ENCODE results near the gene IL17REL.
A peak's percentile ranks its signal among the peaks of the same experiment; 100 is the strongest.
"Not testable (repeated sequence)": the region's sequence is repeated elsewhere in the genome, so short reads cannot be mapped to it uniquely, and the experiment has no call there.

IL17REL gene

DNA sequence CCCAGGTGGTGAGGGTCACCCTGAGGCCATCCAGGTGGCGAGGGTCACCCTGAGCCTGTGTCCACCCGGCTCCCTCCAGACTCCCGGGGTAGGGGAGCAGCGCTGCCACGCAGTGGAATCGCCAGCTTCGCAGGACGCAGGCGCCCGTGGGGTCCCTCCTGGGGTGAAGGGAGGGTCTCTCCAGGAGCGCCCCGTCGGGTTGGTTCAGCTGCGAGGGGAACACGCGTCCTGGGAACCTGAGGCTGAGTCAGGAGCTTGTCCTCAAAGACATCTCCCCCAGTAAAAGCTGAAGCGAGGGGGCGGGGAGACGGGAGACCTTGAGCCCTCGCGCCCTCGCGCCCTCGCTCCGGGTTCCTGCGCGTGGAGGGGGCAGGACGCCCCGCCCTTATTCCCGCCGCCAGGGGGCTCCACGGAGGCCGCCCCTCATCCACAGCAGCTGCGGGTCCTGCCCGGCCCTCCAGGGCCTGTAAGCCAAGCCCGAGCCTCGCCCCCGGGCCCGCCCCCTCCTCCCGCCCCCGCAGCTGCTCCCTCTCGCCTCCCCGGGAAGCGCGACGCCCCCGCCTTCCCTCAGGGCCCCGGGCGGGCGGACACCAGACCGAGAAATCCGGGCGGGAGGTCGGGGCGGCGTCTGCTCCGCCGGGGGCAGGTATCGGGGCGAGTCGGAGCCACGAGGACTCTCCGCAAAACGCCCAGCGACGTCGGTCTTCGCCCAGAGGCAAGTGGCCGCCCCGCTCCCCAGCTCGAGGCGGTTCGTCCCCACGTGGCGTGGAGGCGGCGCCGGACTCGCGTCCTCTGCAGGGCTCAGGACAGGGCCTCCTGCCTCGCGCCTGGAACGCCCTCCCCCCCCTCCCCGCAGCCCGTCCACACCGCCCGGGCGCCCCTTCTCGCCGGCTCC lies 29.2 kb downstream of the IL17REL start:
- DNase-seq: peak; percentile 62

DNA sequence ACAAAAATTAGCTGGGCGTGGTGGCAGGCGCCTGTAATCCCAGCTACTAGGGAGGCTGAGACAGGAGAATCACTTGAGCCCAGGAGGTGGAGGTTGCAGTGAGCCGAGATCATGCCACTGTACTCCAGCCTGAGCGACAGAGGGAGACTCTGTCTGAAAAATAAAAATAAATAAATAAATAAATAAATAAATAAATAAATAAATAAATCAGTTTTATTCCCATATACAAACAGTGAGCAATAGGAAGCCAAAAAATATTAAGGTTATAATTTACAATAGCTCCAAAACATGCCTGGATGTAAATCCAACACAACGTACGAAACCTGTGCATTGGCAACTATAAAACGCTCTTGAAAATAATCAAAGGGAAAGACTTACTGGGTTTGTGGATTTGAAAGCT lies 30.8 kb downstream of the IL17REL start:
- not testable (repeated sequence) for DNase-seq

DNA sequence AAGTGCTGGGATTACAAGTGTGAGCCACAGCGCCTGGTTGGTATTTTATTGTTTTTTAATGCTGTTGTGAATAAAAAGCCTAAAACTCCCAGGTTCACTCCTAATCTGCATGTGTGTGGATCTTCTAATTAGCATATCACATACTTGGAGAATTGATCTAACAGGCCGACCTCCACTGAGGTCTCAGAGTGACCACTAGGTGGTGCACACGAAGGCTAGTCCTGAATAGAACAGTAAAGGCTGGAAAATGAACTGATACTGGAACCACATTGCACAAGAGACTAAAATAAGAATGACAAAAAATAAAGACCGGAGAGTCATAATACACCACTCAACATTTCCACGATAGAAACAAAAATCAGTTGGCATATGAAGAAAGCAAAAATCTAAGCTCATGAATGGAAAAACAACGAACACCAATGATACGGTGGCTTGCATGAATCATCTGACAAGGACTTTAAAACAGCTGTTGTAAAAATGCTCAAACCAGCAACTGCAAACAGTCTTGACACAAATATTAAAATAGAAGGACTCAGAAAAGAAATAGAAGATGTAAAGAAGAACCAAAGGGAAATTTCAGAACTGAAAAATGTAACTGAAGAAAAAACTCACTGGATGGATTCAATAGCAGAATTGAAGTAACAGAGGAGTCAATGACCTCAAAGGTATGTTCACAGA lies 32.8 kb downstream of the IL17REL start:
- peak; percentile 30 for DNase-seq

DNA sequence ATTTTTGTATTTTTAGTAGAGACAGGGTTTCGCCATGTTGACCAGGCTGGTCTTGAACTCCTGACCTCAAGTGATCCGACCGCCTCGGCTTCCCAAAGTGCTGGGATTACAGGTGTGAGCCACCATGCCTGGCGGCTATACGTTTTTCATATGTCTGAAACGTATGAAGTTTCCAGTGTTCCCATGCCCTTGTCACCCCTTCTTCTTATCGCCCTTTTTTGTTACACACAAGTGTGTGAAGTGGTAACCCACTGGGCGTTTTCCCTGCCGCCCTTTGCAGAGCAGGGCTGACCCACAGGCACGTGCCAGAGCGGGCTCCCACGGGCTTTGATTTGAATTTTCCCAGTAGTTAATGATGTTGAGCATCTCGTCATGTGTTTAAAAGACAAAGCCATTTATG lies 35.0 kb downstream of the IL17REL start:
- DNase-seq: peak; percentile 14

DNA sequence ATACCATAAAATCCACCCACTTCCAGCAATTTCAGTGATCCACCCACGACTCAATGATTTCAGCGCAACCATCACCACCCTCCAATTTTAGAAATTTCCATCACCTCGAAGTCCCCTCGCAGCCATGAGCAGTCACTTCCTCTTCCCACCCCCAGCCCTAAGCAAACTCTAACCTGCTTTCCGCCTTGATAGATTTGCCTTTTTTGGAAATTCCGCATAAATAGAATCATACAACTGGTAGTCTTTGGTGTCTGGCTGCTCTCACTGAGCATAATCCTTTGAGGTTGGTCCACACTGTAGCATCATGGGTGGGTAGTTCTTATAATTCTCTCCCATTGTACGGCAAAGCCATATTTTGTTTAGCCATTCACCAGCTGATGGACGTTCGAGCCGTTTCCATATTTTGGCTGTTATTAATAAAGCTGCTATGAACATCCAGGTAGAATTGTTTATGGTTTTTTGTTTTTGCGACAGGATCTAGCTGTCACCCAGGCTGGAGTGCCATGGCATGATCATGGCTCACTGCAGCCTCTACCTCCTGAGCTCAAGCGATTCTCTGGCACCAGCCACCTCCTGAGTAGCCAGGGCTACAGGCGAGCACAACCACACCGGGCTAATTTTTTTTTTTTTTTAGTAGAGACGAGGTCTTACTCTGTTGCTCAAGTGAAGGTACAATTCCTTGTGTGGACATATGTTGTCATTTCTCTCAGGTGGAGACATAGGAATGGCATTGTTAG lies 36.0 kb downstream of the IL17REL start:
- peak; percentile 58 for DNase-seq

DNA sequence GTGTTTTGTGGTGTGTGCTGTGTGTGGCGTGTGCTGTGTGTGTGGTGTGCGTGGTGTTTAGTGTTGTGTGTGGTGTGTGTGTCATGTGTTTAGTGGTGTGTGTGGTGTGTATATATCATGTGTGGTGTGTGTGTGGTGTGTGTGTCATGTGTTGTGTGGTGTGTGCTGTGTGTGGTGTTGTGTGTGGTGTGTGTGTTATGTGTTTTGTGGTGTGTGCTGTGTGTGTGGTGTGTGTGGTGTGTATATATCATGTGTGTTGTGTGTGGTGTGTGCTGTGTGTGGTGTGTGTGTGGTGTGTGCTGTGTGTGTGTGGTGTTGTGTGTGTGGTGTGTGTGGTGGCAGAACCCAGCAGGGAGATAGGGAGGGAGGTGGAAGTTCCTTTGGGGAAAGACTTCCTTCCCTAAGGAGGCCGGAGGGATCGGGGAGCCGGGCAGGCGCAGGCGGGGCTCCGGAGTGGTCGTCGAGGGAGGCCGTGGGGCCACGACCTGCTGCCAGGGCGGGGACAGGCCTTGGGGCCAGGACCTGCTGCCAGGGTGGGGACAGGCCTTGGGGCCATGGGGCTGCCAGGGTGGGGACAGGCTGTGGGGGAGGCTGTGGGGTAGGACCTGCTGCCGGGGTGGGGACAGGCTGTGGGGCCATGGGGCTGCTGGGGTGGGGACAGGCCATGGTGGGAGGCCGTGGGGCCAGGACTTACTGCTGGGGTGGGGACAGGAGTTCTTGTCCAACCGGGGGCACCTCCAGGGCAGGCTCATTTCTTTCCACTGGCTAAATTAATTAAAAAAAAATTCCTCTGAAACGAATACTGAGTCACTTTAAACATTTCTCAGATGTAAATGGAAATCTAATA lies 36.8 kb downstream of the IL17REL start:
- DNase-seq: peak; percentile 54

DNA sequence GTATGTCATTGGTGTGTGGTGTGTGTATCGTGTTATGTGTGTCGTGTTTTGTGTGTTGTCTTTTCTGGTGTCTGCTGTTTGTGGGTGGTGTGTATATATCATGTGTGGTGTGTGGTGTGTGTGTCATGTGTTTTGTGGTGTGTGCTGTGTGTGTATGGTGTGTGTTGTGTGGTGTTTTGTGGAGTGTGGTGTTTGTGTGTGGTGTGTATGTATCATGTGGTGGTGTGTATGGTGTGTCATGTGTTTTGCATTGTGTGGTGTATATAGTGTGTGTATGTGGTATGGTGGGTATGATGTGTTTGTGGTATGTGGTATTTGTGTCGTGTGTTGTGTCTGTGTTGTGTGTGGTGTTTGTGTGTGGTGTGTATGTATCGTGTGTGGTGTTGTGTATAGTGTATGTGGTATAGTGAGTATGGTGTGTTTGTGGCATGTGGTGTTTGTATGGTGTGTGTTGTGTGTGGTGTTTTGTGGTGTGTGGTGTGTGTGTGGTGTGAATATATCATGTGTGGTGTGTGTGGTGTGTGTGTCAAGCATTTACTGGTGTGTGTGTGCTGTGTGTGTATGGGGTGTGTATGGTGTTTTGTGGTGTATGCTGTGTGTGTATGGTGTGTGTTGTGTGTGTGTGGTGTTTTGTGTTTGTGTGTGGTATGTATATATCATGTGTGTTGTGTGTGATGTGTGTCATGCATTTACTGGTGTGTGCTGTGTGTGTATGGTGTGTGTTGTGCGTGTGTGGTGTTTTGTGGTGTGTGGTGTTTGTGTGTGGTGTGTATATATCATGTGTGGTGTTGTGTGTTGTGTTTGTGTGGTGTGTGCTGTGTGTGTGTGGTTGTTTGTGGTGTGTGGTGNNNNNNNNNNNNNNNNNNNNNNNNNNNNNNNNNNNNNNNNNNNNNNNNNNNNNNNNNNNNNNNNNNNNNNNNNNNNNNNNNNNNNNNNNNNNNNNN lies 39.3 kb downstream of the IL17REL start:
- DNase-seq: no peak

DNA sequence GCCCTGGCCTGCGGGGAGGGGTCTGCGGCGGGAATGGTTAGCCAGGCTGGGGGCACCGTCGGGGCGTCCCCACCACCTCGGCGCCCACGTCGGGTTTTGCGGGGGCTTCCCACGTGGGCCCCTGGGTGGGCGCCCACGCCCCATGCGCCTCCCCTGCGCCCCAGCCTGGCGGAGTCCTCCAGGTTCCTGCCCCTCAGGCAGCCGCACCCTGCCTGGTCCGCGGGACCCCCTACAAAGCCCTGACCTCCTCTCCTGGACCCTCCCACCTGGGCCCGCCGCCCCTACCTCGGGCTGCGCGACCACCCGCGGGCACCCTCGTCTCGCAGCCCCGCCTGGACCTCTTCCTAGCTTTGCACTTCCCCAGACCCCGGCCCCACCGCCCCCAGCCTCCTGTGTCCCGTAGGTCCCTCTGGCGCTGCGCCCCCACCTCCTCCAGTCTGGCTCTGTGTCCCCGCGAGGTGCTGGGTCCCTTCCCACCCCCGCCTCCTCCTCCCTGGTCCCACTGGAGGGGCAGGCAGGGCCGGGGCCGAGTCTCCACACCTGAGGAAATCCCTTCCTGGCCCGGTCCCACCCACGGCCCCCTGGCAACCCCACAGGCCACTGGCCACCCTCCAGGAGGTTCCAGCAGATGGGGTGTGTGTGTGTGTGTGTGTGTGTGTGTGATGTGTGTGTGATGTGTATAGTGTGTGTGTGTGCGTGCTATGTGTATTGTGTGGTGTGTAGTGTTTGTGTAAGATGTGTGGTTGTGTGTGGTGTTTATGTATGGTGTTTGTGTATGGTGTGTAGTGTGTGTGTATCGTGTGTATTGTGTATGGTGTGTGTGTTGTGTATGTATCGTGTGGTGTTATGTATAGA lies 40.2 kb downstream of the IL17REL start:
- peak; percentile 52 for DNase-seq

DNA sequence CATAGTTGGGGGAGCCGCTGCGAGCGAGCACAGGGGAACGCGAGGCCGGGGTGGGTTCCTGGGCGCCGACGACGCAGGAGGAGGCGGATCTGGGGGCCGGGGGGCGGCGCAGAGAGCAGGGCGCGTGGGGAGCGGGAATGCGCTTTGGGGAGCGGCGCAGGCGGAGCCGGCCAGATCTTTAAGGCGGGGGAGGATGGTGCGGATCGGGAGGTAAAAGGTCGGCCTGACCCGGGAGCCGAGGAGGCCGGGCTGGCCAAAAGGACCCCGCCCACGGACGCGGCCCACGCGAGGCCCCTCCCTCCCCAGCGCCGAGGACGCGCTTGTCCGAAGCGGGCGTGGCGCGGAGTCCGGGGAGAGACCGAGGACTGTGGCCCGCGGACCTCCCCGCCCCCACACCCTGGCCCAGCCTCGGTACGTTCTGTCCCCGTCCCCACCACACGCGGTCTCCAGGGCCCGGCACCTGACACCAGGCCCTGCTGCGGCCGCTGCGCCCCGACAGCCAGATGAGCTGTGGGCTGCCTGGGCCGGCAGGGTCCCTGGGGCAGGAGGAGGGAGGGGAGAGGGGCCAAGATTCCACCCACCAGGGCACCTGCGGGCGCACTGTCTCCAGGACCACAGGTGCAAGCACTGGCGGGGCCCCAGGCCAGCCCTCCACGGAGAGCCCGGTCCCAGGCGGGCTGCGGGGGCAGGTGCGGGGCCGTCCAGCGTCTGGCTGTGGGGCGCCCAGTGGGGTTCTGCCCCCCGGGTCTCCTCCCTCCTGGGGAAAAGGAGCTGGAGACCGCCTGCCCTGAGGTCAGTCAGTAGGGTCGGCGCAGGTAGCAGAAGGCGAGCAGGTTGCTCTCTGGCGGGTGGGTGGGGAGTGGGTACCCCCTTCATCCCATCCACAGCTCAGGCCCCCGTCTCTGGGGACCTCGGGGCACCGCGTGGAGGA lies 41.1 kb downstream of the IL17REL start:
- peak; percentile 83 for DNase-seq

DNA sequence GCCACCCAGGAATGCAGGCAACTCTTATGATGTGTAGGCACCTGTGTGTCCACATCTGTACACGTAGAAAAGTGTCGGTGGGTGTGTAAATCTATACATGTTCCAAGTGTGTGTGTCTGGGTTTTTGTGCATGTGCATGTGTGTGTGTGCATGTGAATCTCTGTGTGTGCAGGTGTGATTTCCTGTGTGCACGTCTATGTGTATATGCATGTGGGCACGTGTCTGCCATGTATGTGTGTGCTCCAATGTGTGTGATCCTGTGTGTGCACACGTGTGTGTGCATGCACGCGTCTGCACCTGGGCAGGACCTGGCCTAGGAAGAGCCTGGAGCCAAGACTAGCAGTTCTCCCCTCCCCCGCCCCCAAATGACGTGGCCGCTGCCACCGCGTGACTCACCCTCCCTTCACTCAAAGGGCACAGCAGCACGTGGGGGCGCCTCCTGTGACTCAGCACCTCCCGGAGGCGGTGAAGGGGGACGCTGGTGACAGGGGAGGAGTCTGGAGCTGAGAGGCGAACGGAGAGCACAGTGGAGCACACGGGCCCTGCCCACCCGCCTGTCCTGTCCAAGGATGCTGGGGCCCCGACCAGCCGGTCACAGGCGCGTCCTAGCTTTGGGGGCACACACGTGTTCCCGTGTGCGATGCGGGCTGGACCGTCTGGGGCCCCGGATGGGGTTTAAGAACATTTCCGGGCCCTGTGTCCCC lies 41.9 kb downstream of the IL17REL start:
- peak; percentile 97 for DNase-seq

DNA sequence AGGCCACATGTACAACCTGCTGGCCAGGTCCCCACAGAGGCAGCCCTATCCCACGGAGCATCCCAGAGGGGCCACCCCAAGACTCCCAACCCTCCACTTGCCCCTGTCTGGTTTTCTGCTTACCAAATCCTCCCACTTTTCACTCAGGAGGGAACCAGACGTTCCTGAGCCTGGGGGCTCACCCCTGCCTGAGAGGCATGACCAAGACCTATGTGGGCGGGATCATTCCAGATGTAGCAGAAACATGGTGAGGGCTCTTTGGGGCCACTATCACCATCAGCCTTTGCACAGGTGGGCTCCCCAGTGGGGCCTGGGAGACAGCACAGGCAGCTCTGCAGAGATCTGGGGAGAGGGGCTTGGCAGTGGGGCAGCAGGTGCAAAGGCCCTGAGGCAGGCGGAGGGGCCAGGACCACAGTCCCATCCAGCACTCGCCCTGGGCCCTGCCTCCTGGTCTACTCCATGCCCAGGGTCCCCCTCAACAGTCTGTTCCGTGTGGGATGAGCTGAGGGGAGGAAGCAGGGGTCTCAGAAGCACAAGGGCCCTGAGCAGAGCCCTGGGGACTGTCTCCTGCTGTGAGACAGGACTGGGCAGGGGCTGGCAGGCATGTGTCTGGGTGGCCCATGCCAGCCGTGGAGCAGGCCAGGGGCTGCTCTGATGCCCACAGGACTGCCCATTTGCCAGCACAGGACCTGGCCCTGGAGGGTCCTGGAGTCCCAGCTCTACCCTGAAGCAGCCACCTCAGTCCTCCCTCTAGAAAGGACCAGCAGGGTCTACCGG lies 42.6 kb downstream of the IL17REL start:
- peak; percentile 26 for DNase-seq

DNA sequence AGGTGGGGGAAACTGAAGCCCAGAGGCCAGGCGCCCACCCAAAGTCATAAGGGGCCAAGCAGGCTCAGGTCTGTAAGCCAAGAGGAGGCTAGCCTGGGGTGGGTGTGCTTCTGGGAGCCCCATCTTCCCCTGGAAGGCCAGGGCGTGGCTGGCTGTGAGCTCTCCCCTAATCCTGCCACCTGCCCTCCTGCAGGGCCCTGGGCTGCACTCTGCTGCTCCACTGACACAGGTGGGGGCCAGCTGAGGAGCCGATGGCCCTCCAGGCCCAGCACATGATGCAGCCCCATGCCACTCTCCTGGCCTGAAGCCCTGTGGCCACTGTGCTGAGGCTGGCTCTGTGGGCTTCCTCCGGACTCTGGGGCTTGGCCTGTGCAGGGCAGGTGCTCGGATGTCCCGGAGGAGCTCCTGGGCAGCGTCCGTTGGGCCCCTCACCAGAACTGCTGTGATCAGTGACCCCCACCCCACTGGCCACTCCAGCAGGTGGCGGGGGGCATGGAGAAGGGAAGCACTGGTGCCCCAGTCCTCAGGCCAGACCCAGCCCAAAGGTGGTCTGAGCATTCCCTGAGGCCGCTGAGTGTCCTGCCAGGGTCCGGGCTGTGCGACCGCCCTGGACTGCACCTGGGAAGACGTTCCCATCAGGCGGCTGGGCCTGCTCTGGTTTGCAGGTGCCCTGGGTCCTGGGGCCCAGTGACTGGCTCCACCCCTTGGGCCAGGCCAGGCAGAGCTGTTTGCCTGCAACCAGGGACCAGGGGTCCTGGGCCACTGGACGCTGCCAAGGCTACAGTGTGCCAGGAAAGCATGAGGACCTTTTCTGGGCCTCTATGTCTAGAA lies 43.5 kb downstream of the IL17REL start:
- DNase-seq: peak; percentile 25

DNA sequence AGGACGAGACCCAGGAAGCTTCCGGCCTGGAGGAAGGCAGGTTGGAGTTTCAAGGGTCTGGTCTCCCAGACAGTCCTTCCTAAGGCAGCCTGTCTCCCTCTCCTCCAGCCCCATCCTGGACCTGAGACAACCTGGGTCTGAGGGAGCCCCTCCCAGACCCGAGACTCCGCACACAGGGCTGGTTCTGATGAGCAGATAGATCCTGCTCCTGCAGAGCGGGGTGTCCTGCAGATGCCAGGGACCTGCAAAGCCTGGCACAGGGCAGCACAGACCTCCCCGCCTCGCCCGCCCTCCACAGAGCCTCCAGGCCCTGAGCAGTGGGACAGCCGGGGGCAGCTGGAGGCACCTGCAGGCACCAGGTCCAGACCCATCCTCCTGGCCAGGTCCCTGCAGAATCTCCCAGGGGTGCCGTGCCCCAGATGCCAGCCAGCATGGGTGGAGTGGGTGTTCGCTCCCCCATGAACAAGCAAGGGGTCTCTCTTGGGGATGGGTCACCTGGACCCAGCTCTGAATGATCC lies 44.2 kb downstream of the IL17REL start:
- DNase-seq: peak; percentile 33

DNA sequence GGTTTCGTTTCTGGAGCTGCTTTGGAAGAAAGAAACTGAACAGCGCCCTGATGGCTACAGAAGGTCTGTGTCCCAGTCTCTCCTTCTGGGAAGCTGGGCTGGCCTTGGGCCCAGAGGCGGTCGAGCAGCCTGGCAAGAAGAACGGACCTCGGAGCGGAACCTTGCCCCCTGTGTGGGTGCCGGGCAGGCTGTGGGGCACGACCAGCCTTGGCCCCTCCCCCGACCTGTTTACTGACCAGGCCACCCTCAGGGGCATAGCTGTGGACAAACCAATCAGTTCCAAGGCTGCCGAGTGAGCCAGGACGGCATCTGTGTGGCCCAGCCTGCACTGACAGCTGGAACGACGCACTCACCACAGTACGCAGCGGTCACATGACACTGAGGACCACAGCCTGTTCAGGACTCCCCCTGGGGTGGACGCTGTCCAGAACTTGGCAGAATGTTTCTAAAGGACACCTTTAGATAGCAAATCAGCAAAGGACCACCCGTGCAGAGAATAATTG lies 44.8 kb downstream of the IL17REL start:
- peak; percentile 32 for DNase-seq

DNA sequence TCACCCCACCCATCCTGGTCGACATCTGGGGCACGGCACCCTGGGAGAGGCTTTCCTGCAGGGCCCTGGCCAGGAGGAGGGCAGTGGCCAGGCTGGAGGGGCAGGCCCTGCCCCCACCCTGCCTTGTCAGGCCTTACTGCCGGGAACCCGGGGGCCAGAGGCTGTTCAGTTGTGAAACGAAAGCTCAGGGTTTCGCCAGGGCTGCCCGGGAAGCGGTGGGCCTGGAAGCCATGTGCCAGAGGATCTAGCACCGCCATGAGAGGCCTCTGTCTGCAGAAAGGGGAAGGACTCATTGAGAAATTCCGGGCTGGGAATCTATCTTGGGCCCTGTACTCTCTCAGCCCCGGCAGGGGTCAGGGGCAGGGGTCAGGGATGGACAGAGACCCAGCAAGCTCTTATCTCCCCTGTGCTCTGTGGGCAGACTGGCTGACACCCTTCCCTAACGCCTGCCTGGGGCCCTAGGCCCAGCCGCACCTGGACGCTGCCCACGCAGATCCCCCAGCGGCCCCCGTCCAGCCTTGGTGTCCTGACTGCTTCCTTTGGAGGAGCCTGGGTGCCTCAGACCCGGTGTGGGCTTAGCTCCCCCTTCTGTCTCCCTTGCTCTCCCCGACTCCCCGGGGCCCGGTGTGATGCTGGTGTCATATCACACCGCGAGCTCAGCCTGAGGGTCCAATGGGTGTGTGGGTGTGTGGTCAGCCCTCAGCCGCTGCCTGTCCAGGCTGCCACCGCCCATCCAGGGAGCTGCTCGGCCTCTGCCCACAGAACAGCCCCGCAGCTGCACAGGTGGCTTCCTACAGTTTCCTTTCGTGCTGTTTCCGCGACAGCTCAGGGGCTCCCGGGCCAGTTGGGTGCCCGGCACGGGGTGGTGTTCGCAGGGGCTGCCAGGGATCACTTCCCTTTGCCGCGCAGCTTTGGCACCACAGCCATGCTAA lies 45.5 kb downstream of the IL17REL start:
- peak; percentile 36 for DNase-seq

Measured in activated CD8-positive, alpha-beta memory T cell treated with anti-CD3 and anti-CD28 coated beads, Interleukin-2, amount 50 U/mL, for 4 hours (primary cell).